Astrocyte (in vitro differentiated cells and primary cell): ENCODE results near the gene KIAA0319L. TPM values are rescaled to one million over a fixed set of nuclear protein-coding genes. Genes with fewer than 3 reads are reported as not detected.

Experiments used
- DNase-seq: peaks from one replicate; pipeline ENCODE4 v3.0.0-alpha.2; 2010; ENCODE audit warnings: low read depth
- FAIRE-seq: peaks from 2 replicates; lab custom pipeline; 2011; peaks lifted over from hg19 to GRCh38; lab: Jason Lieb, UNC
- H2AFZ ChIP-seq: 2 replicates; pipeline ENCODE4 v1.6.0; 2012; ENCODE audit warnings: low read depth, low read length, inconsistent platforms
- H3K27ac ChIP-seq: 2 replicates; pipeline ENCODE4 v1.5.1; 2011; ENCODE audit warnings: low read depth, low read length, inconsistent platforms
- H3K27me3 ChIP-seq: 2 replicates; pipeline ENCODE4 v1.6.0; 2011; ENCODE audit warnings: low read length, inconsistent platforms; ENCODE audit not compliant: insufficient read depth
- H3K36me3 ChIP-seq: 2 replicates; pipeline ENCODE4 v1.5.1; 2011; ENCODE audit warnings: low read length, inconsistent platforms; ENCODE audit not compliant: insufficient read depth
- H3K4me1 ChIP-seq: 2 replicates; pipeline ENCODE4 v1.5.1; 2011; ENCODE audit warnings: low read length, inconsistent platforms; ENCODE audit not compliant: insufficient read depth
- H3K4me2 ChIP-seq: 2 replicates; pipeline ENCODE4 v1.6.0; 2012; ENCODE audit warnings: low read length, inconsistent platforms
- H3K4me3 ChIP-seq: 2 replicates; pipeline ENCODE4 v1.5.1; 2011; ENCODE audit warnings: low read depth, mild to moderate bottlenecking, low read length, inconsistent platforms; ENCODE audit not compliant: insufficient read depth
- H3K79me2 ChIP-seq: 2 replicates; pipeline ENCODE4 v1.6.0; 2012; ENCODE audit warnings: mild to moderate bottlenecking, low read length, inconsistent platforms; ENCODE audit not compliant: insufficient read depth
- H3K9ac ChIP-seq: 2 replicates; pipeline ENCODE4 v1.6.0; 2012; ENCODE audit warnings: mild to moderate bottlenecking, low read length, inconsistent platforms
- H3K9me3 ChIP-seq: 2 replicates; pipeline ENCODE4 v1.5.1; 2012; ENCODE audit warnings: low read depth, mild to moderate bottlenecking, low read length, inconsistent platforms; ENCODE audit not compliant: insufficient read depth
- H4K20me1 ChIP-seq: 2 replicates; pipeline ENCODE4 v1.6.0; 2012; ENCODE audit warnings: low read length, inconsistent platforms; ENCODE audit not compliant: insufficient read depth
- H3K27ac Mint-ChIP-seq: one replicate; pipeline ENCODE4 v1.8.0; 2021; ENCODE audit warnings: mild to moderate bottlenecking, mixed read lengths; ENCODE audit not compliant: unreplicated experiment
- H3K27me3 Mint-ChIP-seq: one replicate; pipeline ENCODE4 v1.8.0; 2021; ENCODE audit warnings: low read depth, mixed read lengths; ENCODE audit not compliant: unreplicated experiment
- H3K36me3 Mint-ChIP-seq: one replicate; pipeline ENCODE4 v1.8.0; 2021; ENCODE audit warnings: low read depth, mixed read lengths; ENCODE audit not compliant: unreplicated experiment
- H3K4me1 Mint-ChIP-seq: one replicate; pipeline ENCODE4 v1.8.0; 2021; ENCODE audit warnings: low read depth, mixed read lengths; ENCODE audit not compliant: unreplicated experiment
- H3K4me3 Mint-ChIP-seq: one replicate; pipeline ENCODE4 v1.8.0; 2021; ENCODE audit warnings: mild to moderate bottlenecking, moderate library complexity, mixed read lengths; ENCODE audit not compliant: unreplicated experiment
- H3K9me3 Mint-ChIP-seq: one replicate; pipeline ENCODE4 v1.8.0; 2021; ENCODE audit warnings: mild to moderate bottlenecking, mixed read lengths; ENCODE audit not compliant: unreplicated experiment
- CTCF ChIP-seq: IDR thresholded peaks from 2 replicates; pipeline ENCODE4 v1.5.1; 2011; ENCODE audit warnings: low read depth, mild to moderate bottlenecking, inconsistent platforms, low read length, moderate library complexity; ENCODE audit not compliant: insufficient read depth
- EZH2 ChIP-seq: IDR thresholded peaks from 2 replicates; pipeline ENCODE4 v1.6.1; 2012; ENCODE audit warnings: mild to moderate bottlenecking, low read length, inconsistent platforms; ENCODE audit not compliant: insufficient read depth
- total RNA-seq: library from RNA; stranded (reverse); gene quantifications from 2 replicates; pipeline ENCODE4 v1.2.1, GENCODE V29; 2021

KIAA0319L gene
- total RNA-seq, 1 donor from 2014 or later = 42.5 TPM

- H3K4me1 ChIP-seq = no peaks in the 10 kb centered on the region
- H3K4me3 ChIP-seq = no peak overlapping the region
- H3K9me3 Mint-ChIP-seq = no peaks in the 10 kb centered on the region
- no peak overlapping the region for H3K4me3 Mint-ChIP-seq
- no peak overlapping the region for H3K9ac ChIP-seq
- no peak overlapping the region for H3K4me2 ChIP-seq
- no peak overlapping the region for H2AFZ ChIP-seq
- no peaks in the 10 kb centered on the region for H3K27me3 Mint-ChIP-seq
- H3K4me1 Mint-ChIP-seq = no peaks in the 10 kb centered on the region
- DNase-seq (no peak), FAIRE-seq (no peak)
- no peaks in the 10 kb centered on the region for H3K9me3 ChIP-seq
- H3K36me3 ChIP-seq = peaks cover 11% of the 10 kb centered on the region
- no peaks in the 10 kb centered on the region for H3K27me3 ChIP-seq
- H3K27ac Mint-ChIP-seq = no peak overlapping the region
- no peak overlapping the region for H3K27ac ChIP-seq
- TF ChIP-seq CTCF = no peak
- no peak for TF ChIP-seq EZH2
- H4K20me1 ChIP-seq = peaks cover 4% of the 10 kb centered on the region
- peaks cover 16% of the 10 kb centered on the region for H3K36me3 Mint-ChIP-seq
- H3K79me2 ChIP-seq = no peaks in the 10 kb centered on the region
These were observed 121.1 kb downstream of the KIAA0319L start for GRCh38 chr1:35436078-35436477.

GRCh38 chr1:35434703-35435102, 122.5 kb downstream of the KIAA0319L start:
- H3K27ac Mint-ChIP-seq = no peak overlapping the region
- no peak for DNase-seq

More at GRCh38 chr1:35434703-35435102, 122.5 kb downstream of the KIAA0319L start:
- Histone ChIP-seq H3K79me2 (no peaks in the 10 kb centered on the region), H3K9me3 (no peaks in the 10 kb centered on the region), H3K4me1 (no peaks in the 10 kb centered on the region), H3K4me3 (no peak overlapping the region), H3K4me2 (no peak overlapping the region), H3K27me3 (no peaks in the 10 kb centered on the region), H3K36me3 (peaks cover 7% of the 10 kb centered on the region), H4K20me1 (peaks cover 8% of the 10 kb centered on the region), H2AFZ (no peak overlapping the region), H3K9ac (no peak overlapping the region), H3K27ac (no peak overlapping the region)
- no peak for FAIRE-seq
- H3K27me3 Mint-ChIP-seq = no peaks in the 10 kb centered on the region
- TF ChIP-seq CTCF = no peak
- TF ChIP-seq EZH2 = no peak
- H3K36me3 Mint-ChIP-seq = peaks cover 19% of the 10 kb centered on the region
- H3K4me1 Mint-ChIP-seq = no peaks in the 10 kb centered on the region
- H3K9me3 Mint-ChIP-seq = no peaks in the 10 kb centered on the region
- no peak overlapping the region for H3K4me3 Mint-ChIP-seq
